ENCODE results near the gene GET4. TPM values are rescaled to one million over a fixed set of nuclear protein-coding genes. Genes with fewer than 3 reads are reported as not detected.

The GET4 gene
- total and polyA plus RNA-seq, 2 of the 13 experiments (the other 11 are each of a cell fraction or from before 2014, with no cell fraction given) = 28.2 to 35.2 TPM

- TF ChIP-seq ZNF883 (CRISPR knock-in tag; IDR thresholded peaks at IDR 0.05; ENCODE audit: not compliant biosample characterization) (no peak), RBAK (CRISPR knock-in tag; IDR thresholded peaks at IDR 0.05) (no peak), ZNF101 (CRISPR knock-in tag; IDR thresholded peaks at IDR 0.05; ENCODE audit: borderline replicate concordance, low read depth) (no peak), TBX2 (CRISPR knock-in tag; IDR thresholded peaks at IDR 0.05; ENCODE audit: borderline replicate concordance) (peak; percentile 71), PBX3 (CRISPR knock-in tag; IDR thresholded peaks at IDR 0.05; ENCODE audit: borderline replicate concordance) (no peak), ZNF891 (CRISPR knock-in tag; IDR thresholded peaks at IDR 0.05) (peak; percentile 20; the same call in 1 of the 2 replicates), CEBPB (IDR thresholded peaks at IDR 0.05; ENCODE audit: borderline replicate concordance, low read depth, low read length) (no peak), NKX3-1 (CRISPR knock-in tag; IDR thresholded peaks at IDR 0.05) (no peak), ELF4 (CRISPR knock-in tag; IDR thresholded peaks at IDR 0.05; ENCODE audit: borderline replicate concordance) (no peak), EZH2 (conservative IDR thresholded peaks at IDR 0.05; ENCODE audit: low read depth, low read length) (no peak), FOXP1 (IDR thresholded peaks at IDR 0.05) (no peak), FOXP1 (CRISPR knock-in tag; IDR thresholded peaks at IDR 0.05) (no peak), RFXANK (CRISPR knock-in tag; IDR thresholded peaks at IDR 0.05) (no peak), SMAD9 (CRISPR knock-in tag; IDR thresholded peaks at IDR 0.05) (no peak), ZNF782 (CRISPR knock-in tag; IDR thresholded peaks at IDR 0.05; ENCODE audit: borderline replicate concordance) (no peak), ZNF761 (CRISPR knock-in tag; conservative IDR thresholded peaks at IDR 0.05) (no peak), SALL1 (CRISPR knock-in tag; IDR thresholded peaks at IDR 0.05) (peak; percentile 80; the same call in 1 of the 2 replicates), PRDM10 (CRISPR knock-in tag; IDR thresholded peaks at IDR 0.05; ENCODE audit: low read depth) (no peak), BRD4 (CRISPR knock-in tag; IDR thresholded peaks at IDR 0.05) (0 out of 2 replicates have a peak, but pooled peaks have one; percentile 21), THAP11 (CRISPR knock-in tag; IDR thresholded peaks at IDR 0.05) (peak; percentile 63)
- TF ChIP-seq, protein P1, sequence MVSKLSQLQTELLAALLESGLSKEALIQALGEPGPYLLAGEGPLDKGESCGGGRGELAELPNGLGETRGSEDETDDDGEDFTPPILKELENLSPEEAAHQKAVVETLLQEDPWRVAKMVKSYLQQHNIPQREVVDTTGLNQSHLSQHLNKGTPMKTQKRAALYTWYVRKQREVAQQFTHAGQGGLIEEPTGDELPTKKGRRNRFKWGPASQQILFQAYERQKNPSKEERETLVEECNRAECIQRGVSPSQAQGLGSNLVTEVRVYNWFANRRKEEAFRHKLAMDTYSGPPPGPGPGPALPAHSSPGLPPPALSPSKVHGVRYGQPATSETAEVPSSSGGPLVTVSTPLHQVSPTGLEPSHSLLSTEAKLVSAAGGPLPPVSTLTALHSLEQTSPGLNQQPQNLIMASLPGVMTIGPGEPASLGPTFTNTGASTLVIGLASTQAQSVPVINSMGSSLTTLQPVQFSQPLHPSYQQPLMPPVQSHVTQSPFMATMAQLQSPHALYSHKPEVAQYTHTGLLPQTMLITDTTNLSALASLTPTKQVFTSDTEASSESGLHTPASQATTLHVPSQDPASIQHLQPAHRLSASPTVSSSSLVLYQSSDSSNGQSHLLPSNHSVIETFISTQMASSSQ (IDR thresholded peaks at IDR 0.05; ENCODE audit: low read depth) = no peak
- TF ChIP-seq, protein P1 (CRISPR knock-in tag; IDR thresholded peaks at IDR 0.05; ENCODE audit: borderline replicate concordance) = peak; percentile 61
Observed at GRCh38 chr7:926061-927030, 50.0 kb downstream of the GET4 start (continued).

Data from HepG2 (cell line).